NCI-H1930 (cell line): ENCODE data around the gene GPR141.

Experiments
- DNase-seq, 2 experiments: peaks; one replicate each; lab custom pipeline; 2025; lab: John Stamatoyannopoulos, UW

Gene GPR141

GRCh38 chr7:37732888-37733287 lies 49.3 kb downstream of the GPR141 start:
- DNase-seq = no peak

GRCh38 chr7:37735196-37735595 lies 51.6 kb downstream of the GPR141 start:
- DNase-seq = no peak

GRCh38 chr7:37738321-37738720 lies 54.8 kb downstream of the GPR141 start:
- DNase-seq = no peak

GRCh38 chr7:37740398-37740797 lies 56.8 kb downstream of the GPR141 start:
- no peak for DNase-seq

- DNase-seq = no peak
These were observed 58.2 kb downstream of the GPR141 start for GRCh38 chr7:37741776-37742175.

- no peak for DNase-seq
These were observed 67.5 kb downstream of the GPR141 start for GRCh38 chr7:37751096-37751495.

GRCh38 chr7:37753398-37754050 lies 70.0 kb downstream of the GPR141 start:
- DNase-seq = no peak

- DNase-seq = no peak
These were observed 73.4 kb downstream of the GPR141 start for GRCh38 chr7:37756797-37757551.

- no peak for DNase-seq
These were observed 74.0 kb downstream of the GPR141 start for GRCh38 chr7:37757563-37757962.

- no peak for DNase-seq
These were observed 75.0 kb downstream of the GPR141 start for GRCh38 chr7:37758501-37759045.

GRCh38 chr7:37759526-37759925 lies 76.0 kb downstream of the GPR141 start:
- DNase-seq = no peak

GRCh38 chr7:37765421-37765829 lies 81.9 kb downstream of the GPR141 start:
- DNase-seq = no peak

- DNase-seq = no peak
These were observed 82.4 kb downstream of the GPR141 start for GRCh38 chr7:37765872-37766525.

GRCh38 chr7:37768611-37769010 lies 85.0 kb downstream of the GPR141 start:
- no peak for DNase-seq

GRCh38 chr7:37769291-37769690 lies 85.7 kb downstream of the GPR141 start:
- DNase-seq = no peak

GRCh38 chr7:37769726-37770125 lies 86.2 kb downstream of the GPR141 start:
- no peak for DNase-seq

GRCh38 chr7:37770838-37771237 lies 87.3 kb downstream of the GPR141 start:
- DNase-seq = no peak

- DNase-seq = no peak
These were observed 87.8 kb downstream of the GPR141 start for GRCh38 chr7:37771342-37771741.

- no peak for DNase-seq
These were observed 88.2 kb downstream of the GPR141 start for GRCh38 chr7:37771801-37772200.

GRCh38 chr7:37775921-37776320 lies 92.4 kb downstream of the GPR141 start:
- no peak for DNase-seq

- no peak for DNase-seq
These were observed 97.6 kb downstream of the GPR141 start for GRCh38 chr7:37781156-37781555.

- no peak for DNase-seq
These were observed 98.6 kb downstream of the GPR141 start for GRCh38 chr7:37782166-37782565.

- no peak for DNase-seq
These were observed 100.4 kb downstream of the GPR141 start for GRCh38 chr7:37784015-37784414.
